IMR-90 (cell line): ENCODE data around the gene FARS2.

Experiments
- BHLHE40 ChIP-seq: fragments of 150-350 bp; IDR thresholded peaks from 2 replicates; pipeline ENCODE4 v1.6.1; 2016; ENCODE audit warnings: mild to moderate bottlenecking, low read depth, low read length
- CEBPB ChIP-seq: IDR thresholded peaks from 2 replicates; pipeline ENCODE4 v1.6.1; 2012; ENCODE audit warnings: low read depth, low read length, improper control_type of control experiment
- CTCF ChIP-seq: conservative IDR thresholded peaks from 2 replicates; pipeline ENCODE4 v1.5.1; 2012; ENCODE audit warnings: mild to moderate bottlenecking, low read depth, low read length, improper control_type of control experiment
- FOS ChIP-seq: fragments of 150-350 bp; IDR thresholded peaks from 2 replicates; pipeline ENCODE4 v1.6.1; 2016; ENCODE audit warnings: low read depth, low read length
- MAFK ChIP-seq: IDR thresholded peaks from 2 replicates; pipeline ENCODE4 v1.6.1; 2012; ENCODE audit warnings: low read depth, low read length, improper control_type of control experiment
- MXI1 ChIP-seq: IDR thresholded peaks from 2 replicates; pipeline ENCODE4 v1.6.1; 2012; ENCODE audit warnings: low read depth, mild to moderate bottlenecking, low read length, moderate library complexity, borderline replicate concordance
- POLR2A ChIP-seq: IDR thresholded peaks from 2 replicates; pipeline ENCODE4 v1.6.1; 2012; ENCODE audit warnings: mild to moderate bottlenecking, low read depth, low read length
- RAD21 ChIP-seq: IDR thresholded peaks from 2 replicates; pipeline ENCODE4 v1.6.1; 2012; ENCODE audit warnings: low read length, improper control_type of control experiment
- RFX5 ChIP-seq: IDR thresholded peaks from 2 replicates; pipeline ENCODE4 v1.8.0; 2012; ENCODE audit warnings: low read depth, mild to moderate bottlenecking, low read length, moderate library complexity
- SMC3 ChIP-seq: fragments of 150-350 bp; IDR thresholded peaks from 2 replicates; pipeline ENCODE4 v1.6.1; 2016; ENCODE audit warnings: low read depth, mild to moderate bottlenecking, antibody characterized with exemption, low read length, moderate library complexity
- USF2 ChIP-seq: fragments of 150-350 bp; IDR thresholded peaks from 2 replicates; pipeline ENCODE4 v1.6.1; 2017; ENCODE audit warnings: mild to moderate bottlenecking, antibody characterized with exemption, low read length, low read depth

DNA sequence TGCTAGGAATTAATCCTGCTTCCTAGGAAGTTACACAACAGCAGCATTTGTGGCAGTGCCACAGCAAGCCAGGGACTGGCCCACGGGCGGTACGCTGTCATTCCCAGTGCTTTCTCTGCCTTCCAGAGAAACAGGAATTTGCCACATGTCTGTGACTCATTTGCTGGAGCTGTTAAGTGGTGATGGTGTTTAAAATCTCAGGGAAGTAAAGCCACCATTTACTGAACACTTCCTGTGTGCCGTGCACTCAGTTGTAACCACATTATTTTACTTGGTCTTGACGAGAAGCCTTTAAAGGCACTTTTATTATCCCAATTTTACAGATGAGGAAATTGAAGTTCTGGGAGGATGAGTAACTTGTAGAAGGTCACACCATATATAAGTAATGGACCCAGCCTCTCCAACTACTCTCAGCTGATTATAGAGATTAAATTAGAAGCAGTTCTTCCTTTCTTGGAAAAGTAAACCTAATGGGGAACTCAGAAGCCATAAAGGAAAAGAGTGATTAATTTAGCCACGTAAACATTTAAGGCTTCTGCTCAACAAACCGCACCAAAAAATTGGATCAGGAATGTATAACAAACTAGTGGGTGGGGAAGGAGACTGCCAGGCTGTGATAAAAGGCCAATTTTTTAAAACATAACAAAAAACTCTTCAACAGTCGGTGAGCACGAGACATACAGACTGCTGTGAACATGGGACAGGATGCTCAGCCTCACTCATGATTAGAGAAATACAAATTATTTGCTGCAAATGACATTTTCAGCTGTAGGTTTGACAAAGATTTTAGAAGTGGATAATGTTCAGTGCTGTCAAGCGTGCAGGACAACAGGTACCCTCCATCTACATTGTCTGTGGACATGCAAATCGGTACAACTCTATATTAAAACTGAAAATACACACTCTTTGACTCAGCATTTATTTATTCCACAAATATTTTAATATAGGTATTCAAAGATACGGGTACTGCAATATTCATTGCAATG is 434.2 kb downstream of the FARS2 start:
- TF ChIP-seq CTCF, result no peak
- no peak for TF ChIP-seq POLR2A
- TF ChIP-seq MXI1, result no peak
- no peak for TF ChIP-seq RFX5
- TF ChIP-seq RAD21, result no peak
- 0 out of 2 replicates have a peak, but pooled peaks have one; percentile 26 for TF ChIP-seq FOS
- TF ChIP-seq SMC3, result no peak
- no peak for TF ChIP-seq USF2
- TF ChIP-seq CEBPB, result peak; percentile 74
- TF ChIP-seq BHLHE40, result peak; percentile 16; the same call in 1 of the 2 replicates
- no peak for TF ChIP-seq MAFK
